Measurements from ENCODE around the gene PPFIBP1. TPM values are rescaled to one million over a fixed set of nuclear protein-coding genes. Genes with fewer than 3 reads are reported as not detected.

PPFIBP1 gene
- total and polyA plus RNA-seq, 2 of the 13 experiments (the other 11 are each of a cell fraction or from before 2014, with no cell fraction given), result 16.2 to 21.8 TPM

DNA sequence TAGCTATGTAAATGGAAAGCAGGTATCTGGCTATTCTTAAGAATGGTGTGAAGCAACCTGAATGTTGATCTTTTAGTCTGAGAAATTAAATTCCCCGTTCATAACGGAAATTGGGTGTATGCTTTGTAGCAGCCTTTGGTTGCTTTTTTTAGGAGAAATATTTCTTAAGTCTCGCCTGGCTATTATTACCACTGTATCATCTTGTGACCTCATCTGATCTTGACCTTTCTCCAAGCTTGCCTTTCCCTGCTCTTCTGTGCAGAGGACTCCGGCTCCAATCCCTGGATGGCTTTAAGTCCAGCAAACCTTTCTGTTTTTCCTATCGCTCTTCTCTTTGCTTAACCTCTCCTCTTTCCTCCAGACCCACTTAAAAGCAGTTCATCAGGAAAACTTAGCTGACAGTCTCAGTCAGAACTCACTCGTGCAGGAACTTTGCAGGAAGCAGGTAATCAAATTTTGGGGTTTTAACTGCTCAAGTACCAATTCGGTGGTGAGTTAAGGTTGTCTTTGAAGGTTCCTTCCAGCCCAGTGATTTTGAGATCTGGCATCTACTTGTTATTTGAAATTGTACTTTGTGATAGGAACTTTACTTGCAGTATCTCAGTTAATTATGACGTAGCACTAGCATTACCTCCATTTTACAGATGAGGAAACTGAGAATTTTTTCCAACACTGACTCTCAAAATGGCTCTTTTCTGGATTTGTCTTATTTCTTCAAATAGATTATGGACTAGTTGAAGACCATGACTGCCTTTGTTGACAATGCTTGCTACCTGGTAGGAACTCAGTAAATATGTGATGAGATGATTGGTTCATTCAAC, 14.1 kb downstream of the PPFIBP1 start:
- intact Hi-C loops (cut with micrococcal nuclease; ENCODE audit: unreplicated experiment) (no loop called here), in situ Hi-C loops (cut with HindIII; ENCODE audit: extremely low pct_ligation_motif_present, low pct_unique_long_range_greater_than_20kb) (no loop called here)
- DNase-seq (ENCODE audit: low spot score) (no peak), FAIRE-seq (no peak), ATAC-seq (no peak)
- TF ChIP-seq HNF4G (IDR thresholded peaks at IDR 0.05; ENCODE audit: borderline replicate concordance, low read depth, low read length) (no peak), HNF4G (CRISPR knock-in tag; IDR thresholded peaks at IDR 0.05; ENCODE audit: borderline replicate concordance, low read depth) (no peak), JUND (CRISPR knock-in tag; IDR thresholded peaks at IDR 0.05) (no peak), RAD51 (IDR thresholded peaks at IDR 0.05; ENCODE audit: borderline replicate concordance) (no peak), ZNF7 (CRISPR knock-in tag; IDR thresholded peaks at IDR 0.05) (no peak), FIP1L1 (IDR thresholded peaks at IDR 0.05; ENCODE audit: borderline replicate concordance, insufficient read depth, low read depth, low read length) (no peak), E2F2 (CRISPR knock-in tag; IDR thresholded peaks at IDR 0.05; ENCODE audit: borderline replicate concordance) (no peak), ZNF232 (CRISPR knock-in tag; IDR thresholded peaks at IDR 0.05; ENCODE audit: borderline replicate concordance) (no peak)
- TF ChIP-seq, protein P1, sequence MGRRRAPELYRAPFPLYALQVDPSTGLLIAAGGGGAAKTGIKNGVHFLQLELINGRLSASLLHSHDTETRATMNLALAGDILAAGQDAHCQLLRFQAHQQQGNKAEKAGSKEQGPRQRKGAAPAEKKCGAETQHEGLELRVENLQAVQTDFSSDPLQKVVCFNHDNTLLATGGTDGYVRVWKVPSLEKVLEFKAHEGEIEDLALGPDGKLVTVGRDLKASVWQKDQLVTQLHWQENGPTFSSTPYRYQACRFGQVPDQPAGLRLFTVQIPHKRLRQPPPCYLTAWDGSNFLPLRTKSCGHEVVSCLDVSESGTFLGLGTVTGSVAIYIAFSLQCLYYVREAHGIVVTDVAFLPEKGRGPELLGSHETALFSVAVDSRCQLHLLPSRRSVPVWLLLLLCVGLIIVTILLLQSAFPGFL (CRISPR knock-in tag; IDR thresholded peaks at IDR 0.05), result no peak
- peaks cover 31% of the 10 kb centered on the region for H3K79me2 ChIP-seq (ENCODE audit: insufficient read depth, low read length)
- H3K9me3 ChIP-seq (ENCODE audit: low read length), result no peaks in the 10 kb centered on the region
- no peak overlapping the region for H2AFZ ChIP-seq (ENCODE audit: low read length)
- no peak overlapping the region for H3K27ac ChIP-seq (ENCODE audit: extremely low read length, insufficient read depth, low read length)
- peaks cover 6% of the 10 kb centered on the region; the same call in 1 of the 2 replicates for H3K4me1 ChIP-seq (ENCODE audit: insufficient read depth, low read length)
- no peaks in the 10 kb centered on the region for H3K27me3 ChIP-seq (ENCODE audit: control insufficient read depth in 1 of 2, insufficient read depth in 2 of 2, low read length in 2 of 2)
- no peaks in the 10 kb centered on the region; a peak in 1 of 5 replicates for H3K36me3 ChIP-seq (replicated peaks in 1 of 2; ENCODE audit: control insufficient read depth in 1 of 2, insufficient read depth in 2 of 2, low read length in 2 of 2)
- WGBS (ENCODE audit: low lambda C conversion rate), result 70% methylated on average over 8 of the region's 8 CpGs
- CTCF ChIA-PET (ENCODE audit: low intra/inter-chr PET ratio, low total read pairs), result no interaction called here
- POLR2A ChIA-PET, result no interaction called here
- H3K9ac ChIP-seq (ENCODE audit: insufficient read depth, low read depth, low read length), result no peak overlapping the region
- no peak overlapping the region for H3K4me2 ChIP-seq (ENCODE audit: low read depth, low read length)
- H3K4me3 ChIP-seq (replicated peaks in 1 of 3; ENCODE audit: insufficient read depth in 1 of 3, low read depth in 2 of 3, low read length in 3 of 3), result no peak overlapping the region
- no TSS peak for BruUV-seq (replicated peaks)
- no peaks in the 10 kb centered on the region; the same call in 1 of the 2 replicates for H4K20me1 ChIP-seq (ENCODE audit: insufficient read depth, low read length)
